Left ventricle myocardium inferior (tissue), 1 donor: ENCODE results near the gene DST. TPM values are rescaled to one million over a fixed set of nuclear protein-coding genes. Genes with fewer than 3 reads are reported as not detected.

Experiments
- DNase-seq: peaks from one replicate; pipeline ENCODE4 v3.0.0-alpha.2; 2020
- H3K27ac ChIP-seq: fragments of 200-600 bp; replicated peaks from 2 replicates; pipeline ENCODE4 v1.8.0; 2021
- H3K27me3 ChIP-seq: fragments of 200-600 bp; 2 replicates; pipeline ENCODE4 v1.8.0; 2021; ENCODE audit warnings: low read depth
- H3K36me3 ChIP-seq: fragments of 200-600 bp; 2 replicates; pipeline ENCODE4 v1.8.0; 2021
- H3K4me1 ChIP-seq: fragments of 200-600 bp; 2 replicates; pipeline ENCODE4 v1.8.0; 2021
- H3K4me3 ChIP-seq: fragments of 200-600 bp; 2 replicates; pipeline ENCODE4 v1.8.0; 2021; ENCODE audit warnings: mild to moderate bottlenecking, moderate library complexity
- H3K9me3 ChIP-seq: fragments of 200-600 bp; replicated peaks from 2 replicates; pipeline ENCODE4 v1.8.0; 2021
- intact Hi-C: fragments of 100-400 bp; cut with micrococcal nuclease; formaldehyde crosslinking; loops from one replicate; pipeline ENCODE4 v1.11.0; 2022
- total RNA-seq: library from RNA; stranded (reverse); fragmentation: NEBNext Ultra II Directional; extraction: Animal tissue kit (Norgen Biotek cat#: 25700); gene quantifications from one replicate; pipeline ENCODE4 v1.2.1, GENCODE V29; 2021
- TF ChIP-seq, protein P1 (sequence below): fragments of 200-600 bp; IDR thresholded peaks from 2 replicates; pipeline ENCODE4 v1.8.0; 2021; ENCODE audit warnings: antibody characterized with exemption, mild to moderate bottlenecking, borderline replicate concordance
- donor health status: DM: no; HTN: yes; CAD: no; lungs with severe emphysema.

DST gene
- total RNA-seq, 1 donor from 2014 or later: 331 TPM

DNA sequence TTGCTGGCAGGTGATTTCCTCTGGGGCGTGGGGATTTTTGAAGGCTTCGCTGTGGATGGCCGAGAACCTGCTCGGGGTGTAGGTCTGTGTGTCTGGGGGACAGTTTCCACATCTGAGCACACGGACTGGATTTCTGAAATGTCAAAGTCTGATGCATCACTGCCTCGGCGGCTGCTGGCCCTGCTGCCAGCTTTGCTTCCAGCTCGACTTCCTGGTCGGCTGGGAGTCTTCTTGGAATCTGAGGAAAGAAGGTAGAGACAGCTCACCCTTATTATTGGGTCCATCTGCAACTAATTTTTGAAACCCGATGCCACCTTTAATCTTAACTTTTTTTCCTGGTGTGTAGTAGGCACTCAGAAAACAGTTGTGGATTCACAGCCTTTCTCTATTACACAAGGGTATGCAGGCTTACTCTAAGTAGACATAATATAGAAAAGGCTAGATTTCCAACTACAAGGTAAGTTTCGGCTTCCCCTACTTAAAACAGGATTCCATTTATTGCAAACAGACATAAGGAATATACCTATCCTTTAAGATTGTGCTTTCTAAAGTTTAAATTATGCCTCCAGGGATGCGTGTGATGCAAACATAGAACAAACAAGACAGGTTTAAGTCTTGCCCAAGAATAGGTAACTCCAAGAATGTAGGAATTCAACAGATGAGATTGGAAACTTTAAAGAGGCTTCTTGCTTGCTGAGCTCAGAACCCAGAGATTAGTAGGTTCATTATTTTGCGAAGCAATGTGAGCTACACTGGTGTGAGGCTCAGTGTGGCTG lies 183.5 kb downstream of the DST start:
- Histone ChIP-seq H3K36me3 (peaks cover 77% of the 10 kb centered on the region), H3K9me3 (no peaks in the 10 kb centered on the region), H3K4me3 (no peak overlapping the region), H3K4me1 (peaks cover 6% of the 10 kb centered on the region), H3K27ac (no peak overlapping the region), H3K27me3 (no peaks in the 10 kb centered on the region)
- TF ChIP-seq, protein P1, sequence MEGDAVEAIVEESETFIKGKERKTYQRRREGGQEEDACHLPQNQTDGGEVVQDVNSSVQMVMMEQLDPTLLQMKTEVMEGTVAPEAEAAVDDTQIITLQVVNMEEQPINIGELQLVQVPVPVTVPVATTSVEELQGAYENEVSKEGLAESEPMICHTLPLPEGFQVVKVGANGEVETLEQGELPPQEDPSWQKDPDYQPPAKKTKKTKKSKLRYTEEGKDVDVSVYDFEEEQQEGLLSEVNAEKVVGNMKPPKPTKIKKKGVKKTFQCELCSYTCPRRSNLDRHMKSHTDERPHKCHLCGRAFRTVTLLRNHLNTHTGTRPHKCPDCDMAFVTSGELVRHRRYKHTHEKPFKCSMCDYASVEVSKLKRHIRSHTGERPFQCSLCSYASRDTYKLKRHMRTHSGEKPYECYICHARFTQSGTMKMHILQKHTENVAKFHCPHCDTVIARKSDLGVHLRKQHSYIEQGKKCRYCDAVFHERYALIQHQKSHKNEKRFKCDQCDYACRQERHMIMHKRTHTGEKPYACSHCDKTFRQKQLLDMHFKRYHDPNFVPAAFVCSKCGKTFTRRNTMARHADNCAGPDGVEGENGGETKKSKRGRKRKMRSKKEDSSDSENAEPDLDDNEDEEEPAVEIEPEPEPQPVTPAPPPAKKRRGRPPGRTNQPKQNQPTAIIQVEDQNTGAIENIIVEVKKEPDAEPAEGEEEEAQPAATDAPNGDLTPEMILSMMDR: no peak
- no peak for DNase-seq
- intact Hi-C loops: no loop called here

DNA sequence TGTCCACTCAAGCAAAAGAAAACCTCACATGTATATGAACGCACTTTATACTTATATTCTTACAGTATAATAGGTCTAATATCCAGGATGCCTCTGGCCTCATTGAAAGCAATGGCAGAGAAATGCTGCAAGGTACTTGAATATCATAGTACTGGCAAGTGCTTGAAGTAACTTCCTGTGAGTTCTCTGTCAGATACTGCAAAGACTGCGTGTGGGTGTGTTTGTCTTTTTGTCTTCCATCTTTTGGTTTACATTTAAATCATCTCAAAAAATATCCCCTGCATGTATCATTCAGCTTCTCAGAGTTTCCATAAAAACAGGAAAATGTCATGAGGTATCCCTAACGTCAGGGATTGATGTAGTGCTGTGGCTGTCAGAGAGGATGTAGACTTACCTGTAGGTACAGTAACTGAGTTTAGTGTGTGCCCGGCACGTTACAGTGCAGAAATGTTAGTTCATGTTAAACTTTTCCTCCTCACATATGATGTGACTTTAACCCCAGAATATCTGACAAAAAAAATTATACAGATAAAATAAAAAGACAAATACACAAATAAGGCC lies 184.3 kb downstream of the DST start:
- no peak overlapping the region for H3K27ac ChIP-seq
- H3K36me3 ChIP-seq: peaks cover 69% of the 10 kb centered on the region
- H3K27me3 ChIP-seq: no peaks in the 10 kb centered on the region
- TF ChIP-seq, protein P1: no peak
- no peak overlapping the region for H3K4me3 ChIP-seq
- no peaks in the 10 kb centered on the region for H3K9me3 ChIP-seq
- no peak for DNase-seq
- H3K4me1 ChIP-seq: peaks cover 6% of the 10 kb centered on the region
- intact Hi-C loops: no loop called here

DNA sequence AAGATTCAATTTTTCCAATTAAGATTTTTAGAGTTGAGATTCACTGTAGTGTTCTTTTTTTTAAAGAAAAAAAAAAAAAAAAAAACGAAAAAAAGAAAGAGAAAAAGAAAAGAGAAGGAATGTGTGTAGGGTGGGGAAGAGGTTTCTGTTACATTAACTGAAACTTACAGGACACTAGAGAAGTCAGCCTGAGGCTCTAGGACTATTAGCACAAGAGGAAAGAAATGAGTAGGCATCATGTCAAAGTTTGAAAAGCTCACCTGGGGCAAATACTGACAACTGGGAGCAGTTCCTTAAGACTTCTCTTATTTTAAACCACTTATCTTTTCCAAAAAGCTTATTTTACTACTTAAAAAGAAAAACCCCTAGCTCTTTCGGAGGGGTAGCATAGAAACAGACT lies 185.9 kb downstream of the DST start:
- H3K27me3 ChIP-seq: no peaks in the 10 kb centered on the region
- no peak overlapping the region for H3K4me3 ChIP-seq
- peaks cover 53% of the 10 kb centered on the region for H3K36me3 ChIP-seq
- H3K27ac ChIP-seq: peak overlapping the region; percentile 6
- no peak for DNase-seq
- intact Hi-C loops: no loop called here
- peaks cover 12% of the 10 kb centered on the region for H3K4me1 ChIP-seq
- no peaks in the 10 kb centered on the region for H3K9me3 ChIP-seq
- TF ChIP-seq, protein P1: no peak

DNA sequence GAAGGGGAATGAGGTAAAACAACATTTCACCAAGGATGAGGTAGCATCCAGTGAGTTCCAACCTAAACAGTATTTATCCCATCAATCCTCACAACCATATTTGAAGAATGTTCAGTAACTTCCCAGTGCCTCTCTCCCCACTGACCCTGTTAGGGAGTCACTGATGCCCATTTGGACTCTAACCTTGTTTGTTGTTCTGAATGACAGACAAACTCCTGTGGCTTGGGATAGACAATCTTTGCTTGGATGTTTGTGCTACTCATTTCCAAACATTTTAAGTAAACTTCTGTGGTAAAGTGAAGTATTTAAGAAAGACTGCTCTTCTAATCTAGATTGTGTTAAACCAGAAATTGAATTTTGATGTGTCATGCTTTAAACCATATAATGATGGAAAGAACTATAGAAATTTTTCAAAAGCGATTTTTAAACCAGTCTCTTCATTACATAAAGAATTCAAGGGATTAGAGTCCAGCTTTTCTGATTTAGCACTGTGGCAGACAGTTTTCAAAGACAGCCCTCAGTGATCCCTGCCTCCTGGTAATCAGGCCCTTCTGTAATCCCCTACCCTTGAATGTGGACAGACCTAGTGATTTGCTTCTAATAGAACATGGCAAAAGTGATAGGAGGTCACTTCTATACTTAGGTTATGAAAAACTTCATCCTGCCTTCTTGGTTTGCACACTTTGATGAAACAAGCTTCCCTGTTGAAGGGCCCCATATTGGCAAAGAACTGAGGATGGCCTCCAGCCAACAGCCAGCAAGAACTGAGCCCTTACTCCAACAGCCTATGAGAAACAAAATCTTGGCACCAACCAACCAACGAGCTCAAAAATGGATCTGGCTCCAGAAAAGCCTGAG lies 191.6 kb downstream of the DST start:
- peak; percentile 84 for DNase-seq
- Histone ChIP-seq H3K4me1 (peaks cover 41% of the 10 kb centered on the region), H3K27ac (peak overlapping the region; percentile 73), H3K4me3 (no peak overlapping the region), H3K36me3 (peaks cover under 1% of the 10 kb centered on the region), H3K27me3 (no peaks in the 10 kb centered on the region), H3K9me3 (no peaks in the 10 kb centered on the region)
- TF ChIP-seq, protein P1: no peak
- intact Hi-C loops: no loop called here

DNA sequence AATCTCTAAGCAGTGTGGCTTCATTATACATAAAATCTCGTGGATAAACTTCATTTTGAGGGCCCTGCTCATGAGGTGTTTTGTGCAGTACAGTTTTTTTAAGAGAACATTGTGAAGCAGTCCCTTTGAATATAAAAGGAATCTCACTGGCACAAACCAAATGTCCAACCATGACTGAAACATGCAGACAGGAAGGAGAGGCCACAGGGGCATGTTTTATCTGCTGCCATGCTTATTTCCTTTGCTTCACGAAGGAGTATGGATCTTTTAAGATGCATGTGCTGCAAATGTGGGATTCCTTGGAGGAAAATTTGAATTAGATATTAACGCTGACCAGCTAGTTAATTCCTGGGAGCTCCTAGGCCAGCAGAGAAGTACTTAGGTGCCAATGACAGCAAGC lies 192.3 kb downstream of the DST start:
- intact Hi-C loops: no loop called here
- Histone ChIP-seq H3K36me3 (no peaks in the 10 kb centered on the region), H3K9me3 (no peaks in the 10 kb centered on the region), H3K27ac (peak overlapping the region; percentile 73), H3K27me3 (no peaks in the 10 kb centered on the region), H3K4me3 (no peak overlapping the region), H3K4me1 (peaks cover 49% of the 10 kb centered on the region)
- TF ChIP-seq, protein P1: no peak
- no peak for DNase-seq
